Measurements from ENCODE around the gene SERTAD4. TPM values are rescaled to one million over a fixed set of nuclear protein-coding genes. Genes with fewer than 3 reads are reported as not detected.

SERTAD4 gene
- total RNA-seq, 2 experiments from 2014 or later: not detected

- ATAC-seq (ENCODE audit: poor library complexity): no peak
- Mint-ChIP-seq H3K27me3 (peaks cover 18% of the 10 kb centered on the region), H3K9me3 (no peaks in the 10 kb centered on the region), H3K4me1 (ENCODE audit: low read depth) (no peaks in the 10 kb centered on the region), H3K4me3 (no peak overlapping the region), H3K27ac (no peak overlapping the region), H3K36me3 (ENCODE audit: low read depth) (no peaks in the 10 kb centered on the region)
- Histone ChIP-seq H3K4me3 (ENCODE audit: low read length) (no peak overlapping the region), H3K4me1 (ENCODE audit: insufficient read depth, low read length) (no peaks in the 10 kb centered on the region), H3K9me3 (ENCODE audit: control insufficient read depth in 1 of 2, insufficient read depth in 1 of 2, low read length in 2 of 2) (no peaks in the 10 kb centered on the region), H3K27me3 (ENCODE audit: control insufficient read depth in 1 of 2, insufficient read depth in 2 of 2, low read length in 2 of 2) (peaks cover 2 to 4% of the 10 kb centered on the region in 2 experiments), H3K27ac (ENCODE audit: low read depth in 1 of 2, low read length in 2 of 2) (no peak overlapping the region), H3K36me3 (ENCODE audit: insufficient read depth, low read length) (no peaks in the 10 kb centered on the region)
- POLR2A ChIA-PET: no interaction called here
- DNase-seq: no peak
- no peak for TF ChIP-seq CTCF (IDR thresholded peaks at IDR 0.05)
- intact Hi-C loops (cut with DNase I, micrococcal nuclease): no loop called here
- CTCF ChIA-PET: no interaction called here
Observed at GRCh38 chr1:210272666-210273065, 40.1 kb downstream of the SERTAD4 start.

- intact Hi-C loops (cut with DNase I, micrococcal nuclease): no loop called here
- peaks cover 44% of the 10 kb centered on the region for H3K27me3 Mint-ChIP-seq
- peaks cover 0 to 30% of the 10 kb centered on the region in 2 experiments for H3K9me3 ChIP-seq (ENCODE audit: control insufficient read depth in 1 of 2, insufficient read depth in 1 of 2, low read length in 2 of 2)
- ChIA-PET CTCF (no interaction called here), POLR2A (no interaction called here)
- H3K4me3 Mint-ChIP-seq: no peak overlapping the region
- TF ChIP-seq CTCF (IDR thresholded peaks at IDR 0.05): no peak
- peaks cover 9% of the 10 kb centered on the region for H3K9me3 Mint-ChIP-seq
- H3K36me3 ChIP-seq (ENCODE audit: insufficient read depth, low read length): no peaks in the 10 kb centered on the region
- no peaks in the 10 kb centered on the region for H3K36me3 Mint-ChIP-seq (ENCODE audit: low read depth)
- H3K27ac ChIP-seq (ENCODE audit: low read depth in 1 of 2, low read length in 2 of 2): no peak overlapping the region
- no peaks in the 10 kb centered on the region for H3K4me1 ChIP-seq (ENCODE audit: insufficient read depth, low read length)
- DNase-seq (no peak), ATAC-seq (ENCODE audit: poor library complexity) (no peak)
- H3K4me3 ChIP-seq (ENCODE audit: low read length): no peak overlapping the region
- no peaks in the 10 kb centered on the region for H3K4me1 Mint-ChIP-seq (ENCODE audit: low read depth)
- H3K27me3 ChIP-seq (ENCODE audit: control insufficient read depth in 1 of 2, insufficient read depth in 2 of 2, low read length in 2 of 2): peaks cover 0 to 13% of the 10 kb centered on the region in 2 experiments
- H3K27ac Mint-ChIP-seq: no peak overlapping the region
Observed at GRCh38 chr1:210280221-210280620, 47.6 kb downstream of the SERTAD4 start.

GRCh38 chr1:210288116-210288515 is 55.5 kb downstream of the SERTAD4 start:
- Histone ChIP-seq H3K4me3 (ENCODE audit: low read length) (no peak overlapping the region), H3K27ac (ENCODE audit: low read depth in 1 of 2, low read length in 2 of 2) (no peak overlapping the region), H3K27me3 (ENCODE audit: control insufficient read depth in 1 of 2, insufficient read depth in 2 of 2, low read length in 2 of 2) (peaks cover 27 to 47% of the 10 kb centered on the region in 2 experiments), H3K36me3 (ENCODE audit: insufficient read depth, low read length) (no peaks in the 10 kb centered on the region), H3K4me1 (ENCODE audit: insufficient read depth, low read length) (peaks cover 10% of the 10 kb centered on the region), H3K9me3 (ENCODE audit: control insufficient read depth in 1 of 2, insufficient read depth in 1 of 2, low read length in 2 of 2) (peaks cover 0 to 5% of the 10 kb centered on the region in 2 experiments)
- Mint-ChIP-seq H3K36me3 (ENCODE audit: low read depth) (no peaks in the 10 kb centered on the region), H3K27ac (no peak overlapping the region), H3K27me3 (peaks cover 71% of the 10 kb centered on the region), H3K4me1 (ENCODE audit: low read depth) (no peaks in the 10 kb centered on the region), H3K9me3 (no peaks in the 10 kb centered on the region), H3K4me3 (no peak overlapping the region)
- DNase-seq (no peak), ATAC-seq (ENCODE audit: poor library complexity) (no peak)
- ChIA-PET POLR2A (no interaction called here), CTCF (no interaction called here)
- TF ChIP-seq CTCF (IDR thresholded peaks at IDR 0.05): no peak
- intact Hi-C loops (cut with DNase I, micrococcal nuclease): no loop called here

Data from CD4-positive, alpha-beta T cell (primary cell).